Body of pancreas (tissue), 4 donors: ENCODE data around the gene ACTR5. TPM values are rescaled to one million over a fixed set of nuclear protein-coding genes. Genes with fewer than 3 reads are reported as not detected.

Experiments
- ATAC-seq: fragments of 150-250 bp; one replicate; pipeline ENCODE4 v1.9.1; 2016
- DNase-seq, 4 donors: peaks; one replicate each; pipeline ENCODE4 v3.0.0-alpha.2; 2019
- H3K27ac ChIP-seq, 4 donors: fragments of 200-600 bp; sonication (generic); 1 replicate in 3 of 4; 2 replicates in 1 of 4; pipeline versions ENCODE4 v1.5.1 to v1.6.1; 2016 to 2019; ENCODE audit warnings: mild to moderate bottlenecking in 1 of 4, mixed read lengths in 1 of 4, moderate library complexity in 1 of 4
- H3K27me3 ChIP-seq, 2 donors: fragments of 200-600 bp; sonication (generic); one replicate each; pipeline ENCODE4 v1.6.0; 2016; ENCODE audit warnings: mild to moderate bottlenecking in 1 of 2
- H3K36me3 ChIP-seq, 2 donors: fragments of 200-600 bp; sonication (generic); replicated peaks in 1 of 2; 2 replicates each; pipeline ENCODE4 v1.5.1; 2016; ENCODE audit warnings: low read depth in 2 of 2; ENCODE audit not compliant: insufficient read depth in 1 of 2
- H3K4me1 ChIP-seq: fragments of 200-600 bp; sonication (generic); one replicate; pipeline ENCODE4 v1.6.0; 2016
- H3K4me3 ChIP-seq, 2 donors: fragments of 200-600 bp; sonication (generic); 1 replicate in 1 of 2; 2 replicates in 1 of 2; pipeline ENCODE4 v1.5.1; 2016 to 2019
- H3K9me3 ChIP-seq, 3 donors: fragments of 200-600 bp; sonication (generic); 1 replicate in 2 of 3; 2 replicates in 1 of 3; pipeline ENCODE4 v1.5.1; 2016
- POLR2A ChIP-seq, 3 donors: fragments of 450-650 bp; IDR thresholded peaks; one replicate each; pipeline ENCODE4 v1.6.1; 2016; ENCODE audit warnings: antibody characterized with exemption in 3 of 3, mild to moderate bottlenecking in 2 of 3
- whole genome bisulfite sequencing, 2 donors: methylation state at CpG; one replicate each; pipeline ENCODE4 v1.1.5; 2017; 5-methylcytosine and 5-hydroxymethylcytosine counted together
- intact Hi-C: fragments of 100-400 bp; cut with DNase I; formaldehyde crosslinking; loops from one replicate; pipeline ENCODE4 v1.15.1; 2023
- total RNA-seq, 2 donors: library from RNA; depleted of rRNA; stranded (reverse); fragments of >200 nt; gene quantifications; one replicate each; pipeline ENCODE4 v1.1.0, GENCODE V29; 2016
- TF ChIP-seq, protein P1 (sequence below), 7 experiments: fragments of 450-650 bp in 4 of 7; fragments of 200-600 bp in 3 of 7; sonication (generic) in 3 of 7; IDR thresholded peaks; one replicate each; pipeline ENCODE4 v1.5.1; 2016 to 2019; ENCODE audit warnings: antibody characterized with exemption in 7 of 7

The ACTR5 gene
- total RNA-seq, 2 donors from 2014 or later = 4.9 to 7.9 TPM

DNA sequence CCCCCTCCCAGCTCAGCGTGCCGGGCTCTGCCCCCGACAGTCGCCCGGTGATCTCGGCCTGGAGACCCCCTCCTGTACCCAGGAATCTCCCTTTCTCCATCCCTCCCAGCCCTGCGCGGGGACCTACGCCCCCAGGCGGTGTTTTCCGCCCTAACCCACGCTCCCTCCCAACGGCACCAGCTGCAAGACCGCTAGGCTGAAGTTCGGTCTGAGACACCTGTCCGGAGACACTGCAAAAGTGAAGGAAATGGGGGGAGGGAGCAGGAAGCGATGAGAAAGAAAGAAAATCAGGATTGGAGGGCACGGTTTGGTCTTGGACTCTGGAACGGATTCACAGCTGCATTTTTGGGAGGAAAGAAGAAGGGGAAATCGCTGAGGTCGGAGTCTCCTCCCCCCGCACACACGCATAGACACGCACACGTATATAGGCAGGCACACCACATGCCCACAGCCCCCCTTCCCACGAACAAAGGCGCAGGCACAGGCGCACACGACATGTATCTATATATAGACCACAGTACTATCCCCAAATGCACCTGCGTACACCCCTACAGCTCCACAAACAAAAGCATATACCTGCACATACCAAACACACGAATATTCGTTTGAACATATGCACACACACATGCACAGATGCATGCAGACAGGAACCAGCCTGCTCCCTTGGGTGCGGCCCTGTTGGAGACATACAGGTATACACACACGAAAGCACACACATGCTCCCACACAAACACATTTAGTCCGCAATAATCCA, 22.9 kb upstream of the ACTR5 start:
- intact Hi-C loops = no loop called here
- 4 to 10% methylated on average over 29 to 35 of the region's 35 CpGs for WGBS, 2 donors
- no peak overlapping the region for H3K27ac ChIP-seq
- no peaks in the 10 kb centered on the region for H3K36me3 ChIP-seq
- H3K4me1 ChIP-seq = peaks cover 20% of the 10 kb centered on the region
- H3K4me3 ChIP-seq = no peak overlapping the region
- TF ChIP-seq POLR2A (IDR thresholded peaks at IDR 0.05) = no peak
- TF ChIP-seq, protein P1, sequence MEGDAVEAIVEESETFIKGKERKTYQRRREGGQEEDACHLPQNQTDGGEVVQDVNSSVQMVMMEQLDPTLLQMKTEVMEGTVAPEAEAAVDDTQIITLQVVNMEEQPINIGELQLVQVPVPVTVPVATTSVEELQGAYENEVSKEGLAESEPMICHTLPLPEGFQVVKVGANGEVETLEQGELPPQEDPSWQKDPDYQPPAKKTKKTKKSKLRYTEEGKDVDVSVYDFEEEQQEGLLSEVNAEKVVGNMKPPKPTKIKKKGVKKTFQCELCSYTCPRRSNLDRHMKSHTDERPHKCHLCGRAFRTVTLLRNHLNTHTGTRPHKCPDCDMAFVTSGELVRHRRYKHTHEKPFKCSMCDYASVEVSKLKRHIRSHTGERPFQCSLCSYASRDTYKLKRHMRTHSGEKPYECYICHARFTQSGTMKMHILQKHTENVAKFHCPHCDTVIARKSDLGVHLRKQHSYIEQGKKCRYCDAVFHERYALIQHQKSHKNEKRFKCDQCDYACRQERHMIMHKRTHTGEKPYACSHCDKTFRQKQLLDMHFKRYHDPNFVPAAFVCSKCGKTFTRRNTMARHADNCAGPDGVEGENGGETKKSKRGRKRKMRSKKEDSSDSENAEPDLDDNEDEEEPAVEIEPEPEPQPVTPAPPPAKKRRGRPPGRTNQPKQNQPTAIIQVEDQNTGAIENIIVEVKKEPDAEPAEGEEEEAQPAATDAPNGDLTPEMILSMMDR (IDR thresholded peaks at IDR 0.05) = no peak
- H3K27me3 ChIP-seq = peaks cover 0 to 68% of the 10 kb centered on the region in 2 donors
- ATAC-seq (no peak), DNase-seq (no peak)
- no peaks in the 10 kb centered on the region for H3K9me3 ChIP-seq

DNA sequence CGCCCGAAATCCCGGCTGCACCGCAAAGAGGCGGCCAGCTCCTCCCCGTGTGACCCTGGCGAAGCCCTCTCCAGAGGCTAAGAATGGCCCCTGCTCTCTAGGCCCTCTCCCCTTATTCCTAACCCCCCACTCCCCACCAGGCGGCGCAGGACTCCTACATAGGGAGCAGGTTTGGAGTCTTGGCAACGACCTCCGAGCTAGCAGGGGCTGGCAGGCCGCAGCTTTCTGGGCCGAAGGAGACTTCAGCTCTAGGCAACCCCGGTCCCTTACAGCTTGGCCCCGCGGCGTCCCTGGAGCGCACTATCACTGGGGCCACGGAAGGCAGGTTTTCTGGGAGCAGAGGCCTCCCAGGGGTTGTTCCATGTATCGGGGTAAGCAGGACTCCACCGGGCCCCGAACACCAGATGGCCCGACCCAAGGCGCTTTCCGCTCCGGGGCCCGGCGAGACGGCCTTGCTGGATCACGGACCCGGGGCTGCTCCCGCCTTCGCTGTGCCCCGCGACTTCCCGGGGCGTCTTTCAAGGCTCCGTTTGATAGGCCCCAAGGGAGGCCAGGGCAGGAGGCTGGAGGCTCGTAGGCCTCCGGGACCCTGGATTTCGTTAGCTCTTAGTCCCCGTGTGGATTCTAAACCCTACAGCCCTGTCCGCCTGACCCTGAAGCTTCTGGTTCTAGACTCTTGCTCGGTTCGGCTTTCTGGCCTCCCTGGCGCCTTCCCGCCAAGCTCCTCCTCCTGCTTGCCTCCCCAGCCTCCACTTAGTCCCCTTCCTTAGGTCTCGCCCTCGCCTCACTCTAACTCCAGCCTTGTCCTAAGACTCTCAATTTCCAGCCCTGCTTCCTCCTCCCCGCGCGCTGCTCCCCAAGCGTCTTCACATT, 22.1 kb upstream of the ACTR5 start:
- Histone ChIP-seq H3K27ac (no peak overlapping the region), H3K36me3 (no peaks in the 10 kb centered on the region), H3K4me3 (no peak overlapping the region), H3K4me1 (peaks cover 27% of the 10 kb centered on the region), H3K9me3 (no peaks in the 10 kb centered on the region), H3K27me3 (peaks cover 0 to 77% of the 10 kb centered on the region in 2 donors)
- ATAC-seq (peak; percentile 38), DNase-seq (peak; percentile 44 to 68 (median 47))
- no peak for TF ChIP-seq POLR2A (IDR thresholded peaks at IDR 0.05)
- TF ChIP-seq, protein P1 (IDR thresholded peaks at IDR 0.05) = peak in 5 of 7 experiments; percentile 19 to 43 (median 37)
- intact Hi-C loops = no loop called here
- WGBS, 2 donors = 9 to 17% methylated on average over 39 to 53 of the region's 53 CpGs

DNA sequence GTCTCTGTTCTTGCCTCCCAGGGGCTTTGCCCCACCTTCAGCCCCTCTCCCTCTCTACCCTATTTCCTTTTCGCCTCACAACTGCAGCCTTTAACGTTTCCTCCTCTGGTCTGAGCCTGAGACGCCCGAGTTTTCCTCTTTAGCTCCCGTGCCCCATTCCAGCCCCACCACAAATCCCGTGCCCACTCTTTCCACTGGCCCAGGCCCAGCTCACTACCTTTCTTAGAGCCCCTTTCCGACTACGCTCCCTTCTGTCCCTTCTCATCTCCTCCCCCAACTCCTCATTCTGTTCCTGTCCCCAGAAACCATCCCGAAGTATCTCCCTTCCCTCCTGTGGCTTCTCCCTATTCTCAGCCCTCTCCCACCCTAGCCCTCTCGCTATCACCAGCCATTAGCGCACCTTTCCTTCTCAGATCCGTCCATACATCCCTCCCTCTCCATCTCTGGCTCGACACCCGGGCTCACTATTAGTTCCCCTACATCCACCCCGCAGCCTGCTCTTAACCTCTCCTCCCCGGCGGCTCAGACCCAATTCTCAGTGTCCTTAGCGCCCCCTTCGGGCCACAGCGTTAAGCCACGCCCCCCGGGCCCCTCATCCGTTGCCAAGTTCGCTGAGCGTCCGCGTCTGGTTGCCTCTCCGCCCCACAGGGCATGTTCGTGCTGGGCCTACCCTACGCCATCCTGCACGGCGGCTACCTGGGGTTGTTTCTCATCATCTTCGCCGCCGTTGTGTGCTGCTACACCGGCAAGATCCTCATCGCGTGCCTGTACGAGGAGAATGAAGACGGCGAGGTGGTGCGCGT, 21.3 kb upstream of the ACTR5 start:
- no peaks in the 10 kb centered on the region for H3K9me3 ChIP-seq
- H3K4me3 ChIP-seq = no peak overlapping the region
- intact Hi-C loops = no loop called here
- peaks cover 30% of the 10 kb centered on the region for H3K4me1 ChIP-seq
- ATAC-seq (no peak), DNase-seq (peak in 3 of 4 donors; percentile 8 to 33 (median 28))
- peaks cover 0 to 78% of the 10 kb centered on the region in 2 donors for H3K27me3 ChIP-seq
- TF ChIP-seq POLR2A (IDR thresholded peaks at IDR 0.05) = no peak
- TF ChIP-seq, protein P1 (IDR thresholded peaks at IDR 0.05) = no peak
- no peak overlapping the region for H3K27ac ChIP-seq
- H3K36me3 ChIP-seq = no peaks in the 10 kb centered on the region
- WGBS, 2 donors = 2 to 3% methylated on average over 22 to 43 of the region's 43 CpGs

DNA sequence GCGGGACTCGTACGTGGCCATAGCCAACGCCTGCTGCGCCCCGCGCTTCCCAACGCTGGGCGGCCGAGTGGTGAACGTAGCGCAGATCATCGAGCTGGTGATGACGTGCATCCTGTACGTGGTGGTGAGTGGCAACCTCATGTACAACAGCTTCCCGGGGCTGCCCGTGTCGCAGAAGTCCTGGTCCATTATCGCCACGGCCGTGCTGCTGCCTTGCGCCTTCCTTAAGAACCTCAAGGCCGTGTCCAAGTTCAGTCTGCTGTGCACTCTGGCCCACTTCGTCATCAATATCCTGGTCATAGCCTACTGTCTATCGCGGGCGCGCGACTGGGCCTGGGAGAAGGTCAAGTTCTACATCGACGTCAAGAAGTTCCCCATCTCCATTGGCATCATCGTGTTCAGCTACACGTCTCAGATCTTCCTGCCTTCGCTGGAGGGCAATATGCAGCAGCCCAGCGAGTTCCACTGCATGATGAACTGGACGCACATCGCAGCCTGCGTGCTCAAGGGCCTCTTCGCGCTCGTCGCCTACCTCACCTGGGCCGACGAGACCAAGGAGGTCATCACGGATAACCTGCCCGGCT, 20.6 kb upstream of the ACTR5 start:
- TF ChIP-seq, protein P1 (IDR thresholded peaks at IDR 0.05) = no peak
- no peak for TF ChIP-seq POLR2A (IDR thresholded peaks at IDR 0.05)
- H3K4me3 ChIP-seq = no peak overlapping the region
- WGBS, 2 donors = 4 to 6% methylated on average over 30 to 44 of the region's 46 CpGs
- H3K9me3 ChIP-seq = no peaks in the 10 kb centered on the region
- intact Hi-C loops = no loop called here
- H3K27ac ChIP-seq = no peak overlapping the region
- no peaks in the 10 kb centered on the region for H3K36me3 ChIP-seq
- DNase-seq = no peak
- H3K4me1 ChIP-seq = peaks cover 30% of the 10 kb centered on the region
- peaks cover 0 to 78% of the 10 kb centered on the region in 2 donors for H3K27me3 ChIP-seq
- ATAC-seq = no peak
